ENCODE results near the gene ITPR2. TPM values are rescaled to one million over a fixed set of nuclear protein-coding genes. Genes with fewer than 3 reads are reported as not detected.

The ITPR2 gene
- total RNA-seq, 3 donors from 2014 or later (not counting 1 experiment from before 2014, with no cell fraction given) = 59.1 to 70.7 (median 68.2) TPM

- Histone ChIP-seq H3K27me3 (ENCODE audit: control insufficient read depth, insufficient read depth, low read length) (no peaks in the 10 kb centered on the region), H3K36me3 (ENCODE audit: control insufficient read depth, insufficient read depth, low read length) (no peaks in the 10 kb centered on the region), H3K4me1 (ENCODE audit: control insufficient read depth, insufficient read depth, low read length) (peaks cover 3% of the 10 kb centered on the region), H3K9me3 (ENCODE audit: control insufficient read depth, insufficient read depth, low read length) (no peaks in the 10 kb centered on the region), H3K4me3 (ENCODE audit: low read length) (no peak overlapping the region), H3K27ac (ENCODE audit: low read length) (no peak overlapping the region)
- ATAC-seq (no peak), DNase-seq (no peak)
- intact Hi-C loops (cut with micrococcal nuclease) = no loop called here
- Mint-ChIP-seq H3K27me3 (ENCODE audit: low read depth in 2 of 2) (peaks cover 0 to 4% of the 10 kb centered on the region in 2 donors), H3K36me3 (no peaks in the 10 kb centered on the region), H3K9me3 (no peaks in the 10 kb centered on the region), H3K4me3 (no peak overlapping the region), H3K4me1 (no peaks in the 10 kb centered on the region), H3K27ac (no peak overlapping the region)
- no CpG with 5 or more reads among the region's 1 CpG for WGBS (ENCODE audit: insufficient coverage)
- no peak for TF ChIP-seq CTCF (IDR thresholded peaks at IDR 0.05)
Measured at GRCh38 chr12:26861690-26862089, 28.7 kb upstream of the ITPR2 start.

DNA sequence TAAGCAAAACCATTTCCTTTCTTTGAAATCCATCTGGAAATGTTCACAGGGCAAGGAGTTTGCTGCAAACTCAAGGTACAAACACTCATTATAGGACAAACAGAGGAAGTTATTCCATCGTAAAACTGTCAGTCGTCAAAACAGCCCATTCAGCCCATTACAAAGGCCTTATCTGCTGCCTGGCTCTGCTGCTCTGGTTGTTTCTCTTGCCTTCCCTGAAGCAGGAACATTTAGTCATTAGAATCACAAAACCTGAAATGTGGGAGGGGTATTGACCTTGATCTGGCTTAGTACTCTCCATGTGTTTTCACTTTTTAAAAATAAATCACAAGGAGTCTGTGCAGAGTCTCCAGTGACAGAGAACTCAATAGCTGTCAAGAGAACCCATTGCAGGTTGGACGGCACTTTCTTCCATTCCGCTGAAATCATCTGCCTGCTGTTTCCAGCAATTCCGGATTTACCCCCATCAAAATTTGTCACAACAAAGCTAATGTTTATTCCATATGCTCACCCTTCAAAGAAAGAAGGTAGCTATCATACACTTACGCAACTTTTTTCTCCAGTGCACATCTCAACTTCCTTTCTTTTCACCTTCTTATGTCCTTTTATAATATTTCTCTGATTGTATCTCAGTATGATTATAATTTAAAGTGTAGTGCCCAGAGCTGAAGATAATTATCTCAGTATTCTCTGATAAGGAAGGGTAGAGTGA is 24.6 kb upstream of the ITPR2 start:
- no peaks in the 10 kb centered on the region for H3K27me3 ChIP-seq (ENCODE audit: control insufficient read depth, insufficient read depth, low read length)
- Mint-ChIP-seq H3K27me3 (ENCODE audit: low read depth in 2 of 2) (peaks cover 0 to 4% of the 10 kb centered on the region in 2 donors), H3K4me1 (no peaks in the 10 kb centered on the region), H3K36me3 (no peaks in the 10 kb centered on the region), H3K4me3 (no peak overlapping the region), H3K27ac (no peak overlapping the region), H3K9me3 (no peaks in the 10 kb centered on the region)
- H3K4me1 ChIP-seq (ENCODE audit: control insufficient read depth, insufficient read depth, low read length) = peaks cover 4% of the 10 kb centered on the region
- H3K4me3 ChIP-seq (ENCODE audit: low read length) = no peak overlapping the region
- H3K36me3 ChIP-seq (ENCODE audit: control insufficient read depth, insufficient read depth, low read length) = no peaks in the 10 kb centered on the region
- intact Hi-C loops (cut with micrococcal nuclease) = no loop called here
- H3K9me3 ChIP-seq (ENCODE audit: control insufficient read depth, insufficient read depth, low read length) = no peaks in the 10 kb centered on the region
- TF ChIP-seq CTCF (IDR thresholded peaks at IDR 0.05) = no peak
- ATAC-seq (no peak), DNase-seq (no peak)
- 76% methylated on average over 5 of the region's 6 CpGs for WGBS (ENCODE audit: insufficient coverage)
- no peak overlapping the region for H3K27ac ChIP-seq (ENCODE audit: low read length)

- ATAC-seq (no peak), DNase-seq (no peak)
- no peaks in the 10 kb centered on the region for H3K27me3 ChIP-seq (ENCODE audit: control insufficient read depth, insufficient read depth, low read length)
- no peak overlapping the region for H3K27ac Mint-ChIP-seq
- no peaks in the 10 kb centered on the region for H3K9me3 ChIP-seq (ENCODE audit: control insufficient read depth, insufficient read depth, low read length)
- no peaks in the 10 kb centered on the region for H3K36me3 Mint-ChIP-seq
- H3K4me3 Mint-ChIP-seq = no peak overlapping the region
- H3K4me1 ChIP-seq (ENCODE audit: control insufficient read depth, insufficient read depth, low read length) = peaks cover 4% of the 10 kb centered on the region
- WGBS (ENCODE audit: insufficient coverage) = 43% methylated on average over 1 of the region's 1 CpG
- H3K4me3 ChIP-seq (ENCODE audit: low read length) = no peak overlapping the region
- intact Hi-C loops (cut with micrococcal nuclease) = no loop called here
- no peak overlapping the region for H3K27ac ChIP-seq (ENCODE audit: low read length)
- H3K27me3 Mint-ChIP-seq (ENCODE audit: low read depth in 2 of 2) = no peaks in the 10 kb centered on the region
- H3K36me3 ChIP-seq (ENCODE audit: control insufficient read depth, insufficient read depth, low read length) = no peaks in the 10 kb centered on the region
- TF ChIP-seq CTCF (IDR thresholded peaks at IDR 0.05) = no peak
- no peaks in the 10 kb centered on the region for H3K9me3 Mint-ChIP-seq
- no peaks in the 10 kb centered on the region for H3K4me1 Mint-ChIP-seq
Measured at GRCh38 chr12:26855337-26855736, 22.3 kb upstream of the ITPR2 start.

GRCh38 chr12:26854031-26854390 is 21.0 kb upstream of the ITPR2 start:
- Mint-ChIP-seq H3K27ac (no peak overlapping the region), H3K4me3 (no peak overlapping the region), H3K4me1 (no peaks in the 10 kb centered on the region), H3K36me3 (no peaks in the 10 kb centered on the region), H3K27me3 (ENCODE audit: low read depth in 2 of 2) (no peaks in the 10 kb centered on the region), H3K9me3 (no peaks in the 10 kb centered on the region)
- WGBS (ENCODE audit: insufficient coverage) = no CpG with 5 or more reads among the region's 2 CpGs
- ATAC-seq (peak in 1 of 3 donors; percentile 12), DNase-seq (no peak)
- intact Hi-C loops (cut with micrococcal nuclease) = no loop called here
- H3K36me3 ChIP-seq (ENCODE audit: control insufficient read depth, insufficient read depth, low read length) = no peaks in the 10 kb centered on the region
- H3K4me3 ChIP-seq (ENCODE audit: low read length) = no peak overlapping the region
- peak; percentile 37 for TF ChIP-seq CTCF (IDR thresholded peaks at IDR 0.05)
- H3K27me3 ChIP-seq (ENCODE audit: control insufficient read depth, insufficient read depth, low read length) = no peaks in the 10 kb centered on the region
- no peaks in the 10 kb centered on the region for H3K9me3 ChIP-seq (ENCODE audit: control insufficient read depth, insufficient read depth, low read length)
- H3K27ac ChIP-seq (ENCODE audit: low read length) = no peak overlapping the region
- H3K4me1 ChIP-seq (ENCODE audit: control insufficient read depth, insufficient read depth, low read length) = peaks cover 4% of the 10 kb centered on the region
